Measurements from ENCODE around the gene SGCD.

Gene SGCD

DNA sequence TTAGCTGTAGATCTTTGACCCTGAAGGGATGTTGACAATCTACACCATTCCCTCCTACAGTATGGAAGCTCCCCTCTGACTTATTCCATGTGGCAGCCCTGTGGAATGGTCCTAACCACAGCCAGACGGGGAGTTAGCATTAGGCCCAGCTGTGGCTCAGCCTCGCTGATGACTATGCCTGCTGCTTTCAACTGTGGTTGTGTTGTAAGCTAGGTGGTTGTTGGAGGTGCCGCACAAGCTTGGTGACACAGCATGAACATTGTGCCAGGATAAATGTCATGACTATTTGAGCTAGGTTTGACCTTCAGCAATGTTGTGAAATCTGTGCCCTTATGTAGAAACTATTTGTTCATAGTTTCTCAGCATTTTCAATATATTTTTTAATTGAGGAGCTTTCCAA, 40.6 kb downstream of the SGCD start:
- DNase-seq (ENCODE audit: low spot score), result no peak
- Histone ChIP-seq H3K27me3 (ENCODE audit: insufficient read depth, poor library complexity, severe bottlenecking) (no peaks in the 10 kb centered on the region), H3K9me3 (ENCODE audit: severe bottlenecking) (no peaks in the 10 kb centered on the region), H3K4me3 (ENCODE audit: severe bottlenecking) (no peak overlapping the region), H3K27ac (ENCODE audit: poor library complexity, severe bottlenecking) (no peak overlapping the region), H3K4me1 (ENCODE audit: insufficient read depth, poor library complexity, severe bottlenecking) (no peaks in the 10 kb centered on the region), H3K36me3 (ENCODE audit: low read depth) (no peaks in the 10 kb centered on the region)
- ATAC-seq (ENCODE audit: low read depth), result peak; percentile 51; the same call in 1 of the 3 replicates
- TF ChIP-seq, protein P1, sequence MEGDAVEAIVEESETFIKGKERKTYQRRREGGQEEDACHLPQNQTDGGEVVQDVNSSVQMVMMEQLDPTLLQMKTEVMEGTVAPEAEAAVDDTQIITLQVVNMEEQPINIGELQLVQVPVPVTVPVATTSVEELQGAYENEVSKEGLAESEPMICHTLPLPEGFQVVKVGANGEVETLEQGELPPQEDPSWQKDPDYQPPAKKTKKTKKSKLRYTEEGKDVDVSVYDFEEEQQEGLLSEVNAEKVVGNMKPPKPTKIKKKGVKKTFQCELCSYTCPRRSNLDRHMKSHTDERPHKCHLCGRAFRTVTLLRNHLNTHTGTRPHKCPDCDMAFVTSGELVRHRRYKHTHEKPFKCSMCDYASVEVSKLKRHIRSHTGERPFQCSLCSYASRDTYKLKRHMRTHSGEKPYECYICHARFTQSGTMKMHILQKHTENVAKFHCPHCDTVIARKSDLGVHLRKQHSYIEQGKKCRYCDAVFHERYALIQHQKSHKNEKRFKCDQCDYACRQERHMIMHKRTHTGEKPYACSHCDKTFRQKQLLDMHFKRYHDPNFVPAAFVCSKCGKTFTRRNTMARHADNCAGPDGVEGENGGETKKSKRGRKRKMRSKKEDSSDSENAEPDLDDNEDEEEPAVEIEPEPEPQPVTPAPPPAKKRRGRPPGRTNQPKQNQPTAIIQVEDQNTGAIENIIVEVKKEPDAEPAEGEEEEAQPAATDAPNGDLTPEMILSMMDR (IDR thresholded peaks at IDR 0.05; ENCODE audit: poor library complexity, severe bottlenecking), result no peak

DNA sequence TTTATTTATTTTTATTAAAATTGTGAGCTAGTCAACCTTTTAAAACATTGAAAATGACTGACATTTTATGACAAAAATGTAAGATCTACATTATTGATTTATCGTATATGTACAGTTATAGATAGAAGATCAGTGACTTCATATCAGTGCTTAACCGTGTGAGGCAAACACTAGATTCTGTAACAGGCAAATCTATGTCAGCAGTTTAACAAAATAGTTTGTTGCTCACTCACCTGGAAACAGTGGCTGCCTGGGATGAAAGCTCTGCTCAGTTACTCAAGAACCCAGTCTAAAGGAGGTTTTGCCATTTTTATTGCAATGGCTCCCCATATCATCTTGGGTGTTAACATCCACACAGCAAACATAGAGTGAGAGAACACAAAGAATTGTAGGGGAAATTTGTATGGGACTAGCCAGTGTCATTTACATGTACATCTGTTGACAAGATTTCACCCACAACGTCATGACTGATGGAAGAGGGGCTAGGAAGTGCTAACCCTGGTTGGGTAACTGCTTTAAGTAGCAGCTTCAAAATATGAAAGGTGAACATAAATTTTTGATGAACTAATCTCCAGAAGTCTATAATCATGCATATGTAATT, 49.0 kb downstream of the SGCD start:
- ATAC-seq (ENCODE audit: low read depth), result no peak
- H3K4me3 ChIP-seq (ENCODE audit: severe bottlenecking), result no peak overlapping the region

DNA sequence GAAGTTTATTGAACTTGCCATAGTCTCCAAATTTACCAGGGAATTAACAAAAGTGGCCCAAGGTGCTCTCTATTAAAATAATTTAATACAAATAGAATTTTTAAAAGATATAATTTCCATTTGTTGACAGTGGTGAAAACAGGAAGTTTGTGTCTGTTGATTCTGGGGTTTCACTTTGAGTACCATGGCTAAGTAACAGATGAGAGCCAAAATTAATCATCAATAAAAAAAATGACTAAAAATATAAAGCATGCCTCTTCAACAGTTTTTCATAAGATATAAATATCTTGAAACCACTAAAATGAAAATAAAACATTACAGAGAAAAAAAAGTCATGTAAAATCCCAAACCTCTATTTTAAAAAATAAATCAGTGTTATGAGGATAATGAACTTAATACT, 49.8 kb downstream of the SGCD start:
- H3K4me1 ChIP-seq (ENCODE audit: insufficient read depth, poor library complexity, severe bottlenecking), result peaks cover 2% of the 10 kb centered on the region
- no peaks in the 10 kb centered on the region for H3K27me3 ChIP-seq (ENCODE audit: insufficient read depth, poor library complexity, severe bottlenecking)
- no peak overlapping the region for H3K4me3 ChIP-seq (ENCODE audit: severe bottlenecking)
- no peaks in the 10 kb centered on the region for H3K36me3 ChIP-seq (ENCODE audit: low read depth)
- TF ChIP-seq, protein P1 (IDR thresholded peaks at IDR 0.05; ENCODE audit: poor library complexity, severe bottlenecking), result no peak
- DNase-seq (ENCODE audit: low spot score) (no peak), ATAC-seq (ENCODE audit: low read depth) (no peak)
- no peak overlapping the region for H3K27ac ChIP-seq (ENCODE audit: poor library complexity, severe bottlenecking)
- H3K9me3 ChIP-seq (ENCODE audit: severe bottlenecking), result no peaks in the 10 kb centered on the region

More for the DNA sequence above, 49.0 kb downstream of the SGCD start:
- TF ChIP-seq, protein P1 (IDR thresholded peaks at IDR 0.05; ENCODE audit: poor library complexity, severe bottlenecking), result no peak
- H3K9me3 ChIP-seq (ENCODE audit: severe bottlenecking), result no peaks in the 10 kb centered on the region
- H3K36me3 ChIP-seq (ENCODE audit: low read depth), result no peaks in the 10 kb centered on the region
- H3K27ac ChIP-seq (ENCODE audit: poor library complexity, severe bottlenecking), result no peak overlapping the region
- no peaks in the 10 kb centered on the region for H3K27me3 ChIP-seq (ENCODE audit: insufficient read depth, poor library complexity, severe bottlenecking)
- peaks cover under 1% of the 10 kb centered on the region for H3K4me1 ChIP-seq (ENCODE audit: insufficient read depth, poor library complexity, severe bottlenecking)
- no peak for DNase-seq (ENCODE audit: low spot score)

DNA sequence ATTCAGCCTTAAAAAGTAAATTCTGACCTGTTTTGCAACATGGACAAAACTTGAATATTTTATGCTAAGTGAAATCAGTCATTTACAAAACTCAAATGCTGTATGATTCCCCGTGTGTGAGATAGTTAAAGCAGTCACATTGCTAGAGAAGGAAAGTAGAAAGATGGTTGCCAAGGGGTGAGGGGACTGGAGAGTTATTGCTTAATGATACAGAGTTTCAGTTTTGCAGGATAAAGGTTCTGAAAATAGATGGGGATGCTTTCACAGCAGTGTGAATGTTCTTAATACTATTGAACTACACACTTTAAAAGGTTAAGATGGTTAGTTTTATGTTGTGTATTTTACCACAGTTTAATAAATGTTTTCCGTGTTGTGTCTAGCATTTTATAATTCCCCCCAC, 51.2 kb downstream of the SGCD start:
- no peaks in the 10 kb centered on the region for H3K9me3 ChIP-seq (ENCODE audit: severe bottlenecking)
- H3K27ac ChIP-seq (ENCODE audit: poor library complexity, severe bottlenecking), result no peak overlapping the region
- no peak overlapping the region for H3K4me3 ChIP-seq (ENCODE audit: severe bottlenecking)
- H3K4me1 ChIP-seq (ENCODE audit: insufficient read depth, poor library complexity, severe bottlenecking), result peaks cover 2% of the 10 kb centered on the region
- ATAC-seq (ENCODE audit: low read depth) (no peak), DNase-seq (ENCODE audit: low spot score) (no peak)
- TF ChIP-seq, protein P1 (IDR thresholded peaks at IDR 0.05; ENCODE audit: poor library complexity, severe bottlenecking), result no peak
- no peaks in the 10 kb centered on the region for H3K27me3 ChIP-seq (ENCODE audit: insufficient read depth, poor library complexity, severe bottlenecking)
- H3K36me3 ChIP-seq (ENCODE audit: low read depth), result no peaks in the 10 kb centered on the region

DNA sequence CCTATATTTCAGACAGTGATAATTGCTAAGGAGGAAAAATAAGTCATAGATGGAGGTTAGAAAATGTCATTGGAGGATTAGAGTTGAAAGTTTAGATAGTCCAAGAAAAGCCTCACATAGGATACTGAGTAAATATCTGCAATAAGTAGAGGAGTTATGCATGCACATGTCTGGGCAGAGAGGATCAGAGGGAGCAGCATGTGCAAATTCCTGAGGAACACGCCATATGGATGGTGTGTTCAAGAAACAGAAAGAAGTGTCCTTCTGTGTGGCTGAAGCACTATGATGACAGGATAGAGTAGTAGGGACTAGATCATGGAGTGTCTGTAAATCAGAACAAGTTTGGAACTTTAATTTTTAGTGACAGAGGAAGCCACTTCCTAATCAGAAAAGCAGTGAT, 52.2 kb downstream of the SGCD start:
- H3K9me3 ChIP-seq (ENCODE audit: severe bottlenecking), result no peaks in the 10 kb centered on the region
- H3K4me1 ChIP-seq (ENCODE audit: insufficient read depth, poor library complexity, severe bottlenecking), result peaks cover 2% of the 10 kb centered on the region
- no peak overlapping the region for H3K27ac ChIP-seq (ENCODE audit: poor library complexity, severe bottlenecking)
- H3K27me3 ChIP-seq (ENCODE audit: insufficient read depth, poor library complexity, severe bottlenecking), result no peaks in the 10 kb centered on the region
- ATAC-seq (ENCODE audit: low read depth), result peak; percentile 68
- no peak for DNase-seq (ENCODE audit: low spot score)
- no peak overlapping the region for H3K4me3 ChIP-seq (ENCODE audit: severe bottlenecking)
- TF ChIP-seq, protein P1 (IDR thresholded peaks at IDR 0.05; ENCODE audit: poor library complexity, severe bottlenecking), result no peak
- no peaks in the 10 kb centered on the region for H3K36me3 ChIP-seq (ENCODE audit: low read depth)
